GM21528 (cell line): ENCODE results near the gene OPCML.

Experiments
- ATAC-seq: cut with Tn5 transposase; IDR thresholded peaks from one replicate; pipeline ENCODE4 v1.9.1; 2021; ENCODE audit warnings: mild to moderate bottlenecking, moderate library complexity; ENCODE audit not compliant: unreplicated experiment, low FRiP score

Gene OPCML

GRCh38 chr11:133154781-133155180 lies 377.5 kb downstream of the OPCML start:
- no peak for ATAC-seq

DNA sequence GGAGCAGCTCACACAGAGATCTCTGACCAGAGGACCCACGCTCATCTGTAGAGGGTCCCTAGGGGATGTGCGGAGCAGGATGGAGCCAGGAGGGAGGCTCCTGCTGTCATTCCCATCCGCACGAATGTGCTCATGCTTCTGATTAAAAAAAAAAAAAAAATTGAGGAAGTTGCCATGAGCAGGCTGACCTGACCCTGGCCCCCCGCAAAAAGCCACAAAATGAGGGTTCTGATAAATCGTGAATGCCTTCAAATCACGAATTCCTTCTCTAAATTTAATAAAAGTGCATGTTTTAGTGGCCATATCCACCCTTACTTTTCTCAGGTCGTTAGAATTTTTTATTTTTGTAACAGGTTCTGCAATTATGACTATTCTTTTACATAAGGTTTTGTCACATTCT lies 378.2 kb downstream of the OPCML start:
- no peak for ATAC-seq

- ATAC-seq, result no peak
Measured at GRCh38 chr11:133153031-133153430, 379.3 kb downstream of the OPCML start.

DNA sequence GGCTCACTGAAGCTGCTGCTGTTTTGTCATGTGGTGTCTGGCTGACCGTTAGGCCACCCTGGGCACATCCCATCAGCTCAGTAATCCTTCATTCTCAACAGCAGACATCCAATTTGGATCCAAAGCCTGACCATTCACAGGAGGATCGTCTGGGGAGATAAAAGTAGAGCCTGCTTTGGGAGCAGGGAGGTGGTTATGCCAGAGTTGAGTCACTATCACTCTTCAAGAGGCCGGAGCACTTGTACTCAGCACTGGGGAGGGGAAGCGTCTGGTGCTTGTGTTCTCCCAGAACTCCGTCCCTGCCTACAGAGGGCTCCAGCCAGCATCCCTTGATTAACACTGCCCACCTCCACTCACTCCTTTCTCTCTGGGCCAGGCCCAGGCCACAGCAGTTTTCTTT lies 382.6 kb downstream of the OPCML start:
- ATAC-seq, result no peak

DNA sequence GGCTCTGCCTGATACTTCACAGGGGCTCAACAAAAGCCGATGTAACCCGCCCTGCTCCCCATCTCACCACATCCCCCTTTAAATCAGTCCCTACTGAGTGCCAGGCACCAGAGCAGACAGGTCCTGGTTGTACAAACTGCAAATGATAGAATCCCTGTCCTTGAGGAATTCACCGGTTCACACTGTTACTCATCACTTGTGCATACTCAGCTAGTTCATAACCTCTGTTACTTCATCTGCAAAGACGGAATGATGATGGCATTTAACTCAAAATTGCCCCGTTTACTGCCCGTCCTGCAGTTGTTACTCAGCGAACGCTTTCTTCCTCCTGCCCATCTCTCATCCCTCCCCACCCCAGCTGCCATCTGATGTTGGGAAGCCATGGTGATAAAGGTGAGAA lies 384.7 kb downstream of the OPCML start:
- ATAC-seq, result no peak

DNA sequence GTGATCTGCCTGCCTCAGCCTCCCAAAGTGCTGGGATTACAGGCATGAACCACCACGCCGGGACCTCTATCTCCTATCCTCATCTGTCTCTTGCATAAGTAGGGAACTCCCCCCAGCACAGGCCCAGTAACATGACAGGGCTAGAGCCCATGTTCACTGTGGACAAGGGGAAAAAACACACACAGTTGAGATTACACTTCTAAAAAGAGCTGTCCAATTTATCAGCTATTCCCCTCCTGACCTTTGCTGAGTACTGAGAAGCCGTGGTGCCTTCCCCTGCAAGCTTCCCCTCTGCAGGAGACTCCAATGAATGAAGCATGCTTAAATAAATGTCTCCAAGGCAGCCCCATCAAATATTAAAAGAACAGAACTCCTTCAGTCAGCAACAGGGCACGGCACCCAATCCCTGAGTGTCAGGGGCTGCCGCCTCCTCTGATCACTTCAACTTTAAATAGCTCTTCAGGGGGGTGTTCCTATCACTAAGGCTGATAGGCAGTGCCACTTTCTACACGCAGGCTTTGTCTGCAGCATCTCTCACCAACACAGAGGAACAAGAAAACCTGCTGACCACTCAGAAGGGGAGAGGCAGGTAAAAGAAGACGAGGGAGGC lies 385.5 kb downstream of the OPCML start:
- ATAC-seq, result no peak

DNA sequence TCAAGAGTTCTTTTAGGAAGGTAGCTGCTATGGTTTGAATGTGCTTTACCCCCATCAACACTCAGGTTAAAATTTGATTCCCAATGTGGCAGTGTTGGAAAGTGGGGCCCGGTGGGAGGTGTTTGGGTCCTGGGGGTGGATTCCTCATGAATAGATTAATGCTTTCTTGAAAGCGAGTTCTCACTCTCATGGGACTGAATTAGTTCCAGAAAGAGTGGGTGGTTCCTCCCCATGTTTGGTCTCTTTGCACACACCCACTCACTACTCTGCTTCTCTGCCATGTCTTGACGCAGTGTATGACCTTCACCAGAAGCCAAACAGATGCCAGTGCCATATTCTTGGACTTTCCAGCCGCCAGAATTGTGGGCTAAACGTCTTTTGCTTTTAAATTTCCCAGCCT lies 394.4 kb downstream of the OPCML start:
- ATAC-seq, result no peak

DNA sequence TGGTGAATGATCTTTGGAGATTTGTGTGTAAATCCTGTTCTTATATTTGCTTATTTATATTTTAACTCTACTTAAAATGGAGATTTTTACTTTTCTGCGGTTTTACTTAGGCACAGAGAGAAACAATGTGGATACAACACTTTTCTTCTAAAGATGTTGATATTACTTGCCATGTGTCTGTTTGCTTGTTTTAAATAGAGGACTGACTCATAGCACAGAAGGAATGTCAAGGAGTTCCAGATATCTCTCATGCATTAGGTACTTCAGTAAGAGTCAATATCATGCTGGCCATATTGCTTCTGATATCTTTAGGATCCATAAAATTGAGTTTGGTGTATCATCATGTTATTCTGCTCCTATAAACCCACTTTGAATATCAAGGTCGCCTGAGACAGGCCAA lies 395.0 kb downstream of the OPCML start:
- no peak for ATAC-seq

DNA sequence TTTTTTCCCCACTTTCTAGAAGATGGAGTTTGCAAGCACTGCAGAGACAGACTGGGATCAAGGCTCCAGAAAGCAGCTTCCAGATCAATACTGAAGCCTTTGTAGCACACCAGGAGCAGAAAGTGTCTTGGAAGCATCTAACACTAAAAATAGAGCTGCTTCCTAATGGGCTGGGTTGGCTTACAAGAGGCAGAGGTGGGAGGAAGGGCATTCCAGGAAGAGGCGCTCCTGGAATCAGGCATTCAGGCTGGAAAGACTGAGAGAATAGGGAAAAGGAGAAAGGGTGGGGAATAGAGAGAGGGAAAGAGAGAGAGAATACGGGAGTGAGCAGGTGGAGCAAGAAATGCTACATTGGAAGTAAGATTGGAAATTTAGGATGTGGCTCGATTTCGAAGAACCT lies 395.9 kb downstream of the OPCML start:
- ATAC-seq, result no peak

- peak; percentile 97 for ATAC-seq
Measured at GRCh38 chr11:133134314-133135173, 397.8 kb downstream of the OPCML start.

GRCh38 chr11:133133606-133134005 lies 398.7 kb downstream of the OPCML start:
- ATAC-seq, result no peak

DNA sequence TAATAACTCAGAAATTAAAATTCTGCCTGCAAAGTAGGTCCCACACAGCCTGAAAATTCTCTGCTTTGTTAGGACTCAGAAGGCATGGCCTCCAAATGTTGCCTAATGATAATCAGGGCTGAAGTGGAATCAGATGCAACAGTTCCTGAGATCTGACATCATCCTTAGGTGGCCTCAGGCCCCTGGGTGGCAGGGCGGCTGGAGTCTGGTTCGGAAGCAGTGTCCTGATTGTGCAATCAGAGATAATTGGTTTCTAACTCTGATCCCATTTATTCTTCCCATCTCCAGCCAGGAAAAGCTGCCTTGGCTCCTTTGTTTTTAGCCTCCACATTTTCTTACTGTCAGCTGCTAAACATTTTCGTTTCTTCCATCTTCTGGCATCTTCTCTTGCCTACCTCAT lies 399.3 kb downstream of the OPCML start:
- ATAC-seq, result no peak

- ATAC-seq, result no peak
Measured at GRCh38 chr11:133127741-133128140, 404.6 kb downstream of the OPCML start.

- no peak for ATAC-seq
Measured at GRCh38 chr11:133123796-133124195, 408.5 kb downstream of the OPCML start.

DNA sequence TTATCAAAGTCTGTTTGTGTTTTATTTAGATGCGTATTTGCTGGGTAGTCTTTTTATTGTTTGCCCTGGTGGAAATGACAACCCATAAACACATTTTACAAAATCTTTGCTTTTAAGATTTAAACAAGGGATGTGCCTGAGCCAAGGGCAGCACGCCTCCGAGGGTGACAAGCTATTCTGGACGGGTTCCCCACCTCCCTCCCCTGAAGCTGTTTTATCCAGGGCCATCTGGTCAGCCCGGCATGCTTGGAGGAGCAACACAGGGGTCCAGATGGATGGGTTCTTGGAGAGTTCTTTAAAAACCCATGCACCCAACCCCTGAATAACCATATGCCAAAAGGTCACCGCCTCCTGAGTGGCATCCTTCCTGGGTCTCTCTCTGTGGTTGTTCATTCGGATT lies 408.9 kb downstream of the OPCML start:
- ATAC-seq, result no peak

- no peak for ATAC-seq
Measured at GRCh38 chr11:133122256-133122655, 410.0 kb downstream of the OPCML start.

GRCh38 chr11:133118563-133119268 lies 413.6 kb downstream of the OPCML start:
- ATAC-seq, result no peak

DNA sequence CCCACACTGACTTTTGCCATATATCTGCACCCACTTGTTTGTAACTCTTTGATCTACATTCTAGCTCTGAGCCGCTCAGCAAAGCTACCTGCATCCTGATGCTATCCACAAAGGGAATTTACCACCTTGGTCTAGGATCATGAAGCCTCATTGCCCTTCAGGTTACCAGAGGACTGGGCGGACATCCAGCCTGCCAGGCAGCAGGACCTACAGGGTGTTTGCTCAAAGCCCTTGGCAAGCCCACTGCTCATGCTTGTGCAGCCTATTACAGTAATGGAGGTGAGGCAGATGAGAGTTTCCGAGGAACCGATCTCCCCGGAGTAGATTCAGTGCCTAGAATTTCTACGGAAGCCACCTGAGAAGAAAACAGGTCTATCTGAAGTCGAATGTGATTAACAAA lies 417.2 kb downstream of the OPCML start:
- no peak for ATAC-seq

- no peak for ATAC-seq
Measured at GRCh38 chr11:133107763-133108162, 424.5 kb downstream of the OPCML start.

DNA sequence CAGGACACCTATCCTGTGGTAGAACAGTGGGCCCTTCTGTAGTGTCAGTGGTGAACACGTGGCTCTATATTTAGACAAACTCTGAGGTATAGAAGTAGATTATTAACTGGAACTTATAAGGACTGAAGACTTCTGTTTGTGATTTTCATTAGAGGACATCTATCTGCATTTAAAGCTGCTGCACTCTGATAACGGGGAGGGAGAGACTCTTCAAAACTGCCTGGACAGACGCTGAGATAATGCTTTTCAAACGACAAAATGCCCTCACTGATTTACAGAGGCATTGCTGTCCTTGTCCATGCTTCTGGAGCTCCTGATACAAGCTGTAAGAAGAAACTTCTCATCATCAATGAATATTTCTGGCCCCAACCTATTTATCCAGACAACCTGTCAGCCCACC lies 425.2 kb downstream of the OPCML start:
- no peak for ATAC-seq

- no peak for ATAC-seq
Measured at GRCh38 chr11:133106417-133106816, 425.9 kb downstream of the OPCML start.
